Thyroid gland (tissue), 4 donors: ENCODE data around the gene KRTAP5-6.

Source experiments
- POLR2A ChIP-seq, 2 donors: fragments of 450-650 bp; IDR thresholded peaks; one replicate each; pipeline ENCODE4 v1.6.1; 2017; ENCODE audit warnings: antibody characterized with exemption in 2 of 2, mild to moderate bottlenecking in 2 of 2, moderate library complexity in 1 of 2
- TF ChIP-seq, protein P1 (sequence below), 6 experiments: fragments of 200-600 bp in 3 of 6; fragments of 450-650 bp in 3 of 6; sonication (generic) in 3 of 6; IDR thresholded peaks; one replicate each; pipeline ENCODE4 v1.5.1; 2016 to 2019; ENCODE audit warnings: antibody characterized with exemption in 6 of 6, mild to moderate bottlenecking in 2 of 6, inconsistent platforms in 1 of 6, moderate library complexity in 1 of 6

DNA sequence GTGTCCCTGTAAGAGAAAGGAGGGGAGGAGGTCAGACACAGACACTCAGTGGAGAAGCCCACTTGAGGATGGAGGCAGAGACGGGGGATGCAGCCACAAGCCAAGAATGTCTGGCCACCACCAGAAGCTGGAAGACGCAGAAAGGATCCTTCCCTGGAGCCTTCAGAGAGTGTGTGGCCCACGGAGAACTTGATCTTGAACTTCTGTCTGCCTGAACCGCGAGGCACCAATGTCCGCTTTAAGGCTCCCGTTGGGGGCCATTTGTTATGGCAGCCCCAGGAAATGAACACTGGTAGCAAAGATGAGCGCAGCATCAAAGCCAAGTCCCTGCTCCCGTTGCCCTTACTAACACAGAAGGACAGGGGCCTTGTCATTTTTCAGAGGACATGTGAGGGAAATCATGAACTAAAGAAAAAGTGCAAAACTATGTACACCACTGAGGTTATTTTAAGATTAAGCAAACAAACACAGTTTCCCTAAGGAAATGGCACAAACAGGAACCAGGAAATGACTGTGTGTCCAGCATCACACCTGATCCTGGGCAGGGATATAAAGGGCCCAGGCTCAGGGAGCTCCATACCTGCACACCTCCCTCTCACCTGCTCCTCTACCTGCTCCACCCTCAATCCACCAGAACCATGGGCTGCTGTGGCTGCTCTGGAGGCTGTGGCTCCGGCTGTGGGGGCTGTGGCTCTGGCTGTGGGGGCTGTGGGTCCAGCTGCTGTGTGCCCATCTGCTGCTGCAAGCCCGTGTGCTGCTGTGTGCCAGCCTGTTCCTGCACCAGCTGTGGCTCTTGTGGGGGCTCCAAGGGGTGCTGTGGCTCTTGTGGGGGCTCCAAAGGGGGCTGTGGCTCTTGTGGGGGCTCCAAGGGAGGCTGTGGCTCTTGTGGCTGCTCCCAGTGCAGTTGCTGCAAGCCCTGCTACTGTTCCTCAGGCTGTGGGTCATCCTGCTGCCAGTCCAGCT lies at the start of gene KRTAP5-6:
- TF ChIP-seq, protein P1, sequence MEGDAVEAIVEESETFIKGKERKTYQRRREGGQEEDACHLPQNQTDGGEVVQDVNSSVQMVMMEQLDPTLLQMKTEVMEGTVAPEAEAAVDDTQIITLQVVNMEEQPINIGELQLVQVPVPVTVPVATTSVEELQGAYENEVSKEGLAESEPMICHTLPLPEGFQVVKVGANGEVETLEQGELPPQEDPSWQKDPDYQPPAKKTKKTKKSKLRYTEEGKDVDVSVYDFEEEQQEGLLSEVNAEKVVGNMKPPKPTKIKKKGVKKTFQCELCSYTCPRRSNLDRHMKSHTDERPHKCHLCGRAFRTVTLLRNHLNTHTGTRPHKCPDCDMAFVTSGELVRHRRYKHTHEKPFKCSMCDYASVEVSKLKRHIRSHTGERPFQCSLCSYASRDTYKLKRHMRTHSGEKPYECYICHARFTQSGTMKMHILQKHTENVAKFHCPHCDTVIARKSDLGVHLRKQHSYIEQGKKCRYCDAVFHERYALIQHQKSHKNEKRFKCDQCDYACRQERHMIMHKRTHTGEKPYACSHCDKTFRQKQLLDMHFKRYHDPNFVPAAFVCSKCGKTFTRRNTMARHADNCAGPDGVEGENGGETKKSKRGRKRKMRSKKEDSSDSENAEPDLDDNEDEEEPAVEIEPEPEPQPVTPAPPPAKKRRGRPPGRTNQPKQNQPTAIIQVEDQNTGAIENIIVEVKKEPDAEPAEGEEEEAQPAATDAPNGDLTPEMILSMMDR (IDR thresholded peaks at IDR 0.05): no peak
- TF ChIP-seq POLR2A (IDR thresholded peaks at IDR 0.05): no peak
